Mucosa of descending colon (tissue), 3 donors: ENCODE measurements around the gene HES3. TPM values are rescaled to one million over a fixed set of nuclear protein-coding genes. Genes with fewer than 3 reads are reported as not detected.

Experiments
- ATAC-seq: fragments of 200-7000 bp; cut with Tn5 transposase; one replicate; pipeline ENCODE4 v1.9.1; 2020; ENCODE audit warnings: mild to moderate bottlenecking, moderate library complexity
- DNase-seq, 3 donors: peaks; one replicate each; pipeline ENCODE4 v3.0.0-alpha.2; 2020
- H3K36me3 ChIP-seq: fragments of 200-600 bp; one replicate; pipeline ENCODE4 v1.8.0; 2021; ENCODE audit warnings: low read depth, mild to moderate bottlenecking
- H3K4me1 ChIP-seq: fragments of 200-600 bp; one replicate; pipeline ENCODE4 v1.8.0; 2021; ENCODE audit warnings: low read depth, mild to moderate bottlenecking
- H3K4me3 ChIP-seq: fragments of 200-600 bp; one replicate; pipeline ENCODE4 v1.8.0; 2021; ENCODE audit warnings: mild to moderate bottlenecking
- H3K9me3 ChIP-seq: fragments of 200-600 bp; one replicate; pipeline ENCODE4 v1.8.0; 2021; ENCODE audit warnings: mild to moderate bottlenecking
- CTCF ChIP-seq: fragments of 200-600 bp; IDR thresholded peaks from one replicate; pipeline ENCODE4 v1.8.0; 2022; ENCODE audit warnings: antibody characterized with exemption, mild to moderate bottlenecking
- intact Hi-C, 2 donors: fragments of 100-400 bp; cut with DNase I in 1 of 2; cut with micrococcal nuclease in 1 of 2; formaldehyde crosslinking; loops; one replicate each; pipeline versions ENCODE4 v1.11.0 to v1.11.1; 2022; cut with DNase I, micrococcal nuclease
- total RNA-seq, 3 donors: library from RNA; stranded (reverse); fragmentation: NEBNext Ultra II Directional in 2 of 3; extraction: Animal tissue kit (Norgen Biotek cat#: 25700) in 2 of 3; gene quantifications; one replicate each; pipeline versions ENCODE4 v1.2.1 to v1.2.4, GENCODE V29; 2021 to 2023
- donor health status: DM: no; HTN: no; CAD: no; lungs with moderate emphysema.
- donor health status: DM: no; HTN: no; CAD: no.
- donor health status: DM: no; HTN: yes; CAD: no.

Gene HES3
- total RNA-seq, 3 donors from 2014 or later = not detected

GRCh38 chr1:6272868-6273267 lies 28.9 kb downstream of the HES3 start:
- H3K4me3 ChIP-seq = no peak overlapping the region
- no peaks in the 10 kb centered on the region for H3K9me3 ChIP-seq
- no peak for TF ChIP-seq CTCF
- no peak for ATAC-seq
- intact Hi-C loops = no loop called here
- H3K36me3 ChIP-seq = no peaks in the 10 kb centered on the region
- H3K4me1 ChIP-seq = peaks cover 47% of the 10 kb centered on the region
- no peak for DNase-seq

- Histone ChIP-seq H3K4me3 (no peak overlapping the region), H3K4me1 (peaks cover 52% of the 10 kb centered on the region), H3K9me3 (no peaks in the 10 kb centered on the region), H3K36me3 (no peaks in the 10 kb centered on the region)
- no peak for TF ChIP-seq CTCF
- ATAC-seq (peak; percentile 25), DNase-seq (no peak)
- intact Hi-C loops = no loop called here
Measured at GRCh38 chr1:6273380-6273891, 29.5 kb downstream of the HES3 start.

GRCh38 chr1:6274102-6274501 lies 30.1 kb downstream of the HES3 start:
- Histone ChIP-seq H3K36me3 (no peaks in the 10 kb centered on the region), H3K4me3 (no peak overlapping the region), H3K4me1 (peaks cover 50% of the 10 kb centered on the region), H3K9me3 (no peaks in the 10 kb centered on the region)
- DNase-seq (no peak), ATAC-seq (no peak)
- intact Hi-C loops = no loop called here
- TF ChIP-seq CTCF = no peak

- H3K9me3 ChIP-seq = no peaks in the 10 kb centered on the region
- no peaks in the 10 kb centered on the region for H3K36me3 ChIP-seq
- peaks cover 44% of the 10 kb centered on the region for H3K4me1 ChIP-seq
- TF ChIP-seq CTCF = no peak
- intact Hi-C loops = no loop called here
- DNase-seq = no peak
- no peak for ATAC-seq
- no peak overlapping the region for H3K4me3 ChIP-seq
Measured at GRCh38 chr1:6274622-6275139, 30.7 kb downstream of the HES3 start.

DNA sequence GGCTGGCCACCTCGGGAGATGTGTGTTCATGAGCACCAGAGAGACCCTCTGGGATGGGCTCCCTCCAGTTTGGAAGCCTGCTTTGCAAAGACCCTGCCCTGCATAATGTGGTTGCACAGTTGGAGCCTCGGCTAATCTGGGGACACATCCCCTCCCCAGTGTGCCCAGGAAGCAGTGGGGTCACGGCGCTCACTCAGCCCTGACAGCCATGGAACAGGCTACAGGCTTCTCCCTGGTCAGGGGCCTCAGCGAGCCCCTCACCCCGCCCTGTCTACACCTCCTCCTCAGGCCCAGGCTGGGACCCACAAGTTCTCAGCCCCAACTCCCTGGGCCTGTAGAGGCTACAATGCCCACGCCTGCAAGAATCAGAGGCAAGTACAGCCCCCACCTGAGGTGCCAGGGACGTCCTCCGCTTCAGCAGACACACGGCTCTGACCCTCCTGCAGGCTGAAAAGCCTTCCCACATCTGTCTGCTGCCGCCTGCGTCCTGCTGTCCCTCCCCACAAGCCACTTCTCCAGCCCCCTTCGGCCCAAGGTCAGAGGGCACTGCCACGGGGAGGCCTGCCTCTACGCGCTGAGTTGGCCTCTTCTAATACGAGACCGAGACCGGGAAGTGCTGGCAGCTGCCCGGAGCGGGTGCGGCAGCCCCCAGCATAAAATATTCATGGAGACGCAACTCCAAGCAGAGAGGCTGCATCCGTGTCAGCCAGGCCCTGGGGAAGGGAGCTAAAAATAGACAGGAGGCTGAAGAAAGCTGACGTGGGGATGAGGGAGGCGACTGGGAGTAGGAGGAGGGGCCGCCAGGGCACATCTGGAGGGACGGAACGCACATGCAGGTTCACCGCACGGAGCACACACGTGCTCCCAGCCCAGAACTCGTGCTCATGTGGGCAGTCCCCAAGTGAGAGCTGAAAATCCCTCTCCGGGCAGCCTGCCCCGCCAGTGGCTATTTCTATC lies 32.1 kb downstream of the HES3 start:
- Histone ChIP-seq H3K9me3 (no peaks in the 10 kb centered on the region), H3K4me3 (no peak overlapping the region), H3K36me3 (no peaks in the 10 kb centered on the region), H3K4me1 (peaks cover 30% of the 10 kb centered on the region)
- TF ChIP-seq CTCF = no peak
- intact Hi-C loops = no loop called here
- ATAC-seq (peak; percentile 40), DNase-seq (peak in 2 of 3 donors; percentile 43 to 63)
